SK-N-SH treated with all-trans-retinoic acid at 6 μM for 48 hours (cell line): ENCODE data around the gene KIF12.

ENCODE experiments used
- ARNTL ChIP-seq: fragments of 450-650 bp; formaldehyde crosslinking; IDR thresholded peaks from 2 replicates; pipeline ENCODE4 v1.5.0; 2020; ENCODE audit warnings: low read depth, mild to moderate bottlenecking, moderate library complexity, borderline replicate concordance
- BACH2 ChIP-seq: fragments of 250-450 bp; sonication (Bioruptor Pico); IDR thresholded peaks from 2 replicates; pipeline ENCODE4 v1.9.0; 2021; ENCODE audit warnings: mild to moderate bottlenecking, borderline replicate concordance
- CSDC2 ChIP-seq: fragments of 250-450 bp; sonication (Bioruptor Pico); IDR thresholded peaks from 2 replicates; pipeline ENCODE4 v1.5.0; 2020; ENCODE audit warnings: mild to moderate bottlenecking, moderate library complexity
- CSRNP3 ChIP-seq: fragments of 250-450 bp; sonication (Bioruptor Pico); IDR thresholded peaks from 2 replicates; pipeline ENCODE4 v1.5.1; 2021; ENCODE audit warnings: mild to moderate bottlenecking, moderate library complexity
- ESRRG ChIP-seq: fragments of 250-450 bp; sonication (Bioruptor Pico); IDR thresholded peaks from 2 replicates; pipeline ENCODE4 v1.6.1; 2021; ENCODE audit warnings: mild to moderate bottlenecking
- GLIS3 ChIP-seq: fragments of 250-450 bp; sonication (Bioruptor Pico); IDR thresholded peaks from 2 replicates; pipeline ENCODE4 v1.5.0; 2020; ENCODE audit warnings: mild to moderate bottlenecking, moderate library complexity
- ISL1 ChIP-seq: fragments of 250-450 bp; sonication (Bioruptor Pico); IDR thresholded peaks from 2 replicates; pipeline ENCODE4 v2.1.2; 2022; ENCODE audit warnings: mild to moderate bottlenecking, moderate library complexity
- OSR1 ChIP-seq: fragments of 250-450 bp; sonication (Bioruptor Pico); IDR thresholded peaks from 2 replicates; pipeline ENCODE4 v1.8.0; 2022; ENCODE audit warnings: moderate library complexity, mild to moderate bottlenecking, inconsistent platforms
- POU6F1 ChIP-seq: fragments of 250-450 bp; sonication (Bioruptor Pico); IDR thresholded peaks from 2 replicates; pipeline ENCODE4 v1.8.0; 2021; ENCODE audit warnings: low read depth, mild to moderate bottlenecking, moderate library complexity, borderline replicate concordance
- RARB ChIP-seq: fragments of 250-450 bp; sonication (Bioruptor Pico); IDR thresholded peaks from 2 replicates; pipeline ENCODE4 v1.8.0; 2021; ENCODE audit warnings: mild to moderate bottlenecking, moderate library complexity
- TOX ChIP-seq: fragments of 250-450 bp; sonication (Bioruptor Pico); IDR thresholded peaks from 2 replicates; pipeline ENCODE4 v1.8.0; 2021; ENCODE audit warnings: mild to moderate bottlenecking, moderate library complexity, borderline replicate concordance
- ZFP3 ChIP-seq: fragments of 250-450 bp; sonication (Bioruptor Pico); IDR thresholded peaks from 2 replicates; pipeline ENCODE4 v1.5.0; 2020; ENCODE audit warnings: mild to moderate bottlenecking, moderate library complexity
- ZNF565 ChIP-seq: fragments of 450-650 bp; formaldehyde crosslinking; conservative IDR thresholded peaks from 2 replicates; pipeline ENCODE4 v1.5.0; 2020; ENCODE audit warnings: low read depth, mild to moderate bottlenecking, moderate library complexity
- ZNF70 ChIP-seq: fragments of 450-650 bp; formaldehyde crosslinking; IDR thresholded peaks from 2 replicates; pipeline ENCODE4 v1.5.0; 2020; ENCODE audit warnings: mild to moderate bottlenecking, moderate library complexity

- TF ChIP-seq CSDC2 (CRISPR knock-in tag) (no peak), POU6F1 (CRISPR knock-in tag) (no peak), ZNF70 (CRISPR knock-in tag) (no peak), ESRRG (CRISPR knock-in tag) (no peak), ZNF565 (CRISPR knock-in tag) (no peak), BACH2 (CRISPR knock-in tag) (no peak), TOX (CRISPR knock-in tag) (no peak), ISL1 (no peak), ZFP3 (no peak), RARB (CRISPR knock-in tag) (no peak), CSRNP3 (CRISPR knock-in tag) (no peak), GLIS3 (CRISPR knock-in tag) (no peak), ARNTL (CRISPR knock-in tag) (no peak), OSR1 (CRISPR knock-in tag) (no peak)
Measured at GRCh38 chr9:114110180-114110579, 11.1 kb upstream of the KIF12 start.
